K562 (cell line): ENCODE measurements around the gene GSK3B. TPM values are rescaled to one million over a fixed set of nuclear protein-coding genes. Genes with fewer than 3 reads are reported as not detected.
A peak's percentile ranks its signal among the peaks of the same experiment; 100 is the strongest.

Experiments used
- ATAC-seq: fragments of 200-7000 bp; cut with Tn5 transposase; 3 replicates; pipeline ENCODE4 v1.9.1; 2020; ENCODE audit warnings: moderate library complexity
- BruUV-seq: library from RNA; stranded (reverse); fragments of 400-500 nt; replicated peaks from 2 replicates; lab custom pipeline; 2021; lab: Mats Ljungman, UMichigan
- CTCF ChIA-PET: fragments of 300-600 bp; formaldehyde crosslinking; extraction: SDS; loops from one replicate; lab custom pipeline; 2021; ENCODE audit warnings: low intra/inter-chr PET ratio; lab: Yijun Ruan, JAX
- POLR2A ChIA-PET: fragments of 300-600, 350-650 bp; sonication (Branson Sonifier 250); formaldehyde crosslinking; extraction: SDS; loops from one replicate; lab custom pipeline; 2021; ENCODE audit warnings: antibody characterized with exemption, inconsistent platforms; lab: Yijun Ruan, JAX
- DNase-seq, 4 experiments: peaks; one replicate each; pipeline versions ENCODE4 v3.0.0 to v3.0.0-alpha.2; 2011 to 2018; ENCODE audit warnings: low spot score in 3 of 4, mixed read lengths in 3 of 4; ENCODE audit errors: extremely low read depth in 1 of 4
- FAIRE-seq: peaks from 2 replicates; lab custom pipeline; 2011; peaks lifted over from hg19 to GRCh38; lab: Jason Lieb, UNC
- H2AFZ ChIP-seq: 2 replicates; pipeline ENCODE4 v1.6.0; 2011; ENCODE audit warnings: low read depth, low read length, control low read depth, inconsistent platforms
- H3K27ac ChIP-seq: fragments of 200-600 bp; 3 replicates; pipeline ENCODE4 v1.8.0; 2011; ENCODE audit warnings: low read depth, mild to moderate bottlenecking, control low read depth, inconsistent platforms, low read length, moderate library complexity, mixed read lengths; ENCODE audit errors: extremely low read depth
- H3K27me3 ChIP-seq, 2 experiments: fragments of 300-600 bp in 1 of 2; 2 replicates in 1 of 2; 3 replicates in 1 of 2; pipeline versions ENCODE4 v1.6.0 to v1.8.0; 2011; ENCODE audit warnings: inconsistent platforms in 2 of 2, low read length in 2 of 2, mild to moderate bottlenecking in 1 of 2, mixed read lengths in 1 of 2, moderate library complexity in 1 of 2; ENCODE audit not compliant: control insufficient read depth in 2 of 2, insufficient read depth in 2 of 2
- H3K36me3 ChIP-seq: fragments of 300-600 bp; 3 replicates; pipeline ENCODE4 v1.8.0; 2011; ENCODE audit warnings: mild to moderate bottlenecking, low read length, inconsistent platforms; ENCODE audit not compliant: control insufficient read depth, insufficient read depth
- H3K4me1 ChIP-seq, 2 experiments: fragments of 200-600 bp in 1 of 2; replicated peaks in 1 of 2; 2 replicates in 1 of 2; 3 replicates in 1 of 2; pipeline versions ENCODE4 v1.5.1 to v1.8.0; 2011; ENCODE audit warnings: inconsistent platforms in 2 of 2, low read length in 2 of 2, mild to moderate bottlenecking in 1 of 2, mixed read lengths in 1 of 2, moderate library complexity in 1 of 2; ENCODE audit not compliant: control insufficient read depth in 2 of 2, insufficient read depth in 2 of 2
- H3K4me2 ChIP-seq: 2 replicates; pipeline ENCODE4 v1.6.1; 2011; ENCODE audit warnings: low read length, control low read depth, inconsistent platforms, mixed read lengths; ENCODE audit not compliant: insufficient read depth
- H3K4me3 ChIP-seq: fragments of 200-600 bp; sonication (generic), shearing (Covaris generic); 2 replicates; pipeline ENCODE4 v1.5.1; 2016; ENCODE audit warnings: control low read depth, inconsistent platforms
- H3K79me2 ChIP-seq: fragments of 200-600 bp; 3 replicates; pipeline ENCODE4 v1.8.0; 2011; ENCODE audit warnings: low read length, inconsistent platforms; ENCODE audit not compliant: control insufficient read depth, insufficient read depth
- H3K9ac ChIP-seq, 2 experiments: 2 replicates each; pipeline versions ENCODE4 v1.6.0 to v1.6.1; 2011; ENCODE audit warnings: low read depth in 2 of 2, low read length in 2 of 2, control low read depth in 1 of 2, inconsistent platforms in 1 of 2, mild to moderate bottlenecking in 1 of 2, mixed read lengths in 1 of 2; ENCODE audit not compliant: insufficient read depth in 1 of 2
- H3K9me1 ChIP-seq: one replicate; pipeline ENCODE4 v1.6.0; 2011; ENCODE audit warnings: inconsistent platforms, mild to moderate bottlenecking, low read length, moderate library complexity; ENCODE audit not compliant: control insufficient read depth, insufficient read depth
- H3K9me3 ChIP-seq: replicated peaks from 2 replicates; pipeline ENCODE4 v1.5.1; 2011; ENCODE audit warnings: low read depth, low read length, inconsistent platforms; ENCODE audit not compliant: control insufficient read depth, insufficient read depth
- H4K20me1 ChIP-seq: replicated peaks from 2 replicates; pipeline ENCODE4 v1.6.1; 2011; ENCODE audit warnings: low read length, inconsistent platforms, mixed read lengths; ENCODE audit not compliant: control insufficient read depth, insufficient read depth
- ATF7 ChIP-seq: fragments of 450-650 bp; IDR thresholded peaks from 2 replicates; pipeline ENCODE4 v1.7.1; 2014; ENCODE audit warnings: mild to moderate bottlenecking, moderate library complexity
- C11orf30 ChIP-seq: fragments of 450-650 bp; IDR thresholded peaks from 2 replicates; pipeline ENCODE4 v1.6.1; 2016; ENCODE audit warnings: low read depth, mild to moderate bottlenecking
- CC2D1A ChIP-seq: fragments of 450-650 bp; IDR thresholded peaks from 2 replicates; pipeline ENCODE4 v1.6.1; 2017; ENCODE audit warnings: mild to moderate bottlenecking
- CSDE1 ChIP-seq, 2 experiments: fragments of 450-650 bp; IDR thresholded peaks; 2 replicates each; pipeline ENCODE4 v1.6.1; 2016; ENCODE audit warnings: mild to moderate bottlenecking in 1 of 2
- FOXK1 ChIP-seq: sonication (generic); formaldehyde crosslinking; IDR thresholded peaks from 2 replicates; pipeline ENCODE4 v1.8.0; 2022; ENCODE audit warnings: missing genetic modification reagents, mild to moderate bottlenecking, borderline replicate concordance
- HNRNPUL1 ChIP-seq: fragments of 200-400 bp; formaldehyde crosslinking; IDR thresholded peaks from 2 replicates; pipeline ENCODE4 v1.6.1; 2017; ENCODE audit warnings: low read length
- MEF2D ChIP-seq: conservative IDR thresholded peaks from 2 replicates; pipeline ENCODE4 v1.6.1; 2016; ENCODE audit warnings: low read depth, missing genetic modification characterization, missing compliant biosample characterization
- MGA ChIP-seq: fragments of 450-650 bp; IDR thresholded peaks from 2 replicates; pipeline ENCODE4 v1.6.1; 2016; ENCODE audit warnings: mild to moderate bottlenecking, moderate library complexity
- MTF1 ChIP-seq: fragments of 250-450 bp; sonication (Bioruptor Pico); IDR thresholded peaks from 2 replicates; pipeline ENCODE4 v1.9.0; 2021; ENCODE audit warnings: moderate library complexity, mild to moderate bottlenecking, inconsistent platforms, borderline replicate concordance
- NFRKB ChIP-seq: fragments of 450-650 bp; IDR thresholded peaks from 2 replicates; pipeline ENCODE4 v1.6.1; 2016; ENCODE audit warnings: low read depth
- ZNF316 ChIP-seq: fragments of 450-650 bp; IDR thresholded peaks from 2 replicates; pipeline ENCODE4 v1.6.1; 2016
- ZNF398 ChIP-seq: fragments of 250-450 bp; sonication (Bioruptor Pico); IDR thresholded peaks from 2 replicates; pipeline ENCODE4 v1.8.0; 2021; ENCODE audit warnings: moderate library complexity, mild to moderate bottlenecking, inconsistent platforms
- WGBS: fragments of 100-300 bp; shearing (Covaris generic); methylation state at CpG from one replicate; pipeline ENCODE4 v1.1.6; 2016; ENCODE audit warnings: low coverage, mixed read lengths; ENCODE audit not compliant: insufficient coverage; ENCODE audit errors: missing lambda C conversion rate; 5-methylcytosine and 5-hydroxymethylcytosine counted together
- in situ Hi-C: fragments of 300-500 bp; cut with MboI; formaldehyde crosslinking; loops from 4 replicates; pipeline ENCODE4 v1.15.0; 2018; ENCODE audit warnings: inconsistent platforms, mixed read lengths
- intact Hi-C: fragments of 100-400 bp; cut with micrococcal nuclease; formaldehyde crosslinking; loops from 2 replicates; pipeline ENCODE4 v1.14.2; 2022
- polyA plus RNA-seq, 8 experiments: library from polyadenylated mRNA; depleted of rRNA in 4 of 8; stranded (reverse) in 5 of 8; unstranded in 3 of 8; fragments of >200 nt; fragmentation: Nextera tagmentation in 2 of 8; fragmentation: Illumina TruSeq in 1 of 8; extraction: Ambion mirVana in 2 of 8; extraction: Trizol in 1 of 8; gene quantifications; 2 replicates each; pipeline versions ENCODE4 v1.2.1 to v1.2.3, GENCODE V29; 2011 to 2014; ENCODE audit warnings: inconsistent platforms in 1 of 8, missing spikeins in 1 of 8
- total RNA-seq, 7 experiments: library from RNA; depleted of rRNA in 6 of 7; stranded (reverse); fragments of >200 nt in 6 of 7; fragmentation: Illumina TruSeq in 2 of 7; extraction: Trizol in 2 of 7; gene quantifications; 2 replicates each; pipeline versions ENCODE4 v1.2.1 to v1.2.3, GENCODE V29; 2011 to 2021; ENCODE audit warnings: low replicate concordance in 1 of 7

The GSK3B gene
- total and polyA plus RNA-seq, 9 of the 15 experiments (the other 6 are each of a cell fraction or from before 2014, with no cell fraction given), result 4.7 to 25.0 (median 18.7) TPM

GRCh38 chr3:119901148-119901547 lies 193.1 kb downstream of the GSK3B start:
- Histone ChIP-seq H3K4me2 (no peak overlapping the region), H3K79me2 (no peaks in the 10 kb centered on the region), H3K36me3 (peaks cover 20% of the 10 kb centered on the region; the same call in 2 of the 3 replicates), H3K4me3 (no peak overlapping the region), H3K4me1 (no peaks in the 10 kb centered on the region), H3K27me3 (no peaks in the 10 kb centered on the region), H3K9me3 (no peaks in the 10 kb centered on the region), H3K27ac (no peak overlapping the region), H3K9ac (no peak overlapping the region), H2AFZ (no peak overlapping the region), H4K20me1 (no peaks in the 10 kb centered on the region), H3K9me1 (no peaks in the 10 kb centered on the region)
- FAIRE-seq (no peak), DNase-seq (no peak), ATAC-seq (no peak)
- 100% methylated on average over 1 of the region's 1 CpG for WGBS
- BruUV-seq, result no TSS peak
- in situ Hi-C loops (no loop called here), intact Hi-C loops (no loop called here)
- POLR2A ChIA-PET, result no interaction called here
- CTCF ChIA-PET, result no interaction called here
- TF ChIP-seq ZNF316 (peak; percentile 64), C11orf30 (peak; percentile 47; the same call in 1 of the 2 replicates), MTF1 (CRISPR knock-in tag) (no peak), CC2D1A (no peak), MEF2D (tag) (no peak), ZNF398 (CRISPR knock-in tag) (no peak), ATF7 (no peak), CSDE1 (IDR thresholded peaks at IDR 0.05) (no peak), FOXK1 (CRISPR knock-in tag) (no peak), MGA (no peak), HNRNPUL1 (no peak), NFRKB (no peak)
